GM10248 (cell line): ENCODE data around the gene RASGEF1C.

Source experiments
- CTCF ChIA-PET: fragments of 300-600 bp; sonication (Branson Sonifier 250); formaldehyde crosslinking; extraction: SDS; loops from one replicate; lab custom pipeline; 2021; ENCODE audit warnings: antibody characterized with exemption; lab: Yijun Ruan, JAX
- POLR2A ChIA-PET: fragments of 350-650 bp; sonication (Branson Sonifier 250); formaldehyde crosslinking; extraction: SDS; loops from one replicate; lab custom pipeline; 2020; ENCODE audit warnings: antibody characterized with exemption; lab: Yijun Ruan, JAX
- DNase-seq: peaks from one replicate; pipeline ENCODE4 v3.0.0; 2012; ENCODE audit errors: extremely low spot score
- CTCF ChIP-seq: IDR thresholded peaks from 2 replicates; pipeline ENCODE4 v1.5.1; 2012; ENCODE audit warnings: mild to moderate bottlenecking, low read depth; ENCODE audit errors: extremely low read depth, missing control alignments, control extremely low read depth

The RASGEF1C gene

GRCh38 chr5:180155365-180155926 is 53.6 kb downstream of the RASGEF1C start:
- DNase-seq = no peak
- ChIA-PET POLR2A (no interaction called here), CTCF (no interaction called here)
- no peak for TF ChIP-seq CTCF

GRCh38 chr5:180154821-180155364 is 54.1 kb downstream of the RASGEF1C start:
- DNase-seq = no peak
- ChIA-PET CTCF (no interaction called here), POLR2A (no interaction called here)
- no peak for TF ChIP-seq CTCF

- POLR2A ChIA-PET = no interaction called here
- no peak for TF ChIP-seq CTCF
- CTCF ChIA-PET = no interaction called here
- no peak for DNase-seq
Observed at GRCh38 chr5:180153991-180154390, 55.0 kb downstream of the RASGEF1C start.

GRCh38 chr5:180153099-180153498 is 55.9 kb downstream of the RASGEF1C start:
- ChIA-PET POLR2A (no interaction called here), CTCF (no interaction called here)
- DNase-seq = no peak
- no peak for TF ChIP-seq CTCF

GRCh38 chr5:180143656-180144364 is 65.2 kb downstream of the RASGEF1C start:
- DNase-seq = no peak
- POLR2A ChIA-PET = no interaction called here
- no peak for TF ChIP-seq CTCF
- CTCF ChIA-PET = no interaction called here

GRCh38 chr5:180142824-180143610 is 66.0 kb downstream of the RASGEF1C start:
- ChIA-PET POLR2A (no interaction called here), CTCF (no interaction called here)
- no peak for DNase-seq
- TF ChIP-seq CTCF = no peak
